Measurements from ENCODE around the gene BRMS1L. TPM values are rescaled to one million over a fixed set of nuclear protein-coding genes. Genes with fewer than 3 reads are reported as not detected.

The BRMS1L gene
- total and polyA plus RNA-seq, 2 of the 4 experiments (the other 2 are of a cell fraction): 1.8 to 6.2 TPM

DNA sequence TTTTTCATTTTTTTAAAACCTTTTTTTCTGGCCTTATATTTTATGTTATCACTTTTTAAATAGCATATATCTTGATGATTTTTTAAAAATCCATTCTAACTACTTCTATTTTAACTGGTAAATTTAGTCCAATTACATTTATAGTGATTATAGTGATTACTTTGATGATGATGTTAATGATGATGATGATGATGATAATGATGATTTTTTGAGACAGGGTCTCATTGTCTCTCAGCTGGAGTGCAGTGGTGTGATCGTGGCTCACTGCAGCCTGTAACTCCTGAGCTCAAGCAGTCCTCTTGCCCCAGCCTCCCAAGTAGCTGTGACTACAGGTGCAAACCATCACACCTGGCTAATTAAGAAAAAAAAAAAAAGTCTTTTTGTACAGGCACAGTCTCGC is 27.1 kb downstream of the BRMS1L start:
- Histone ChIP-seq H3K27me3 (ENCODE audit: control insufficient read depth, insufficient read depth, low read length) (no peaks in the 10 kb centered on the region), H3K4me3 (ENCODE audit: insufficient read depth, low read depth, low read length) (no peak overlapping the region), H3K9ac (ENCODE audit: low read depth, low read length) (no peak overlapping the region), H3K9me3 (ENCODE audit: control insufficient read depth, insufficient read depth, low read length) (0 out of 2 replicates have a peak, but pooled peaks cover 3% of the 10 kb centered on the region), H3K9me1 (ENCODE audit: insufficient read depth, low read length) (no peaks in the 10 kb centered on the region; the same call in 1 of the 2 replicates), H2BK15ac (ENCODE audit: low read depth, low read length) (no peak overlapping the region), H3K4ac (ENCODE audit: low read depth, low read length) (no peak overlapping the region), H2AK9ac (replicated peaks; ENCODE audit: low read depth, low read length, poor library complexity) (no peak overlapping the region), H4K5ac (ENCODE audit: low read depth, low read length) (no peak overlapping the region), H3K79me1 (ENCODE audit: low read depth in 1 of 2, low read length in 2 of 2) (peaks cover 0 to 3% of the 10 kb centered on the region in 2 experiments; a peak in 2 of 4 replicates), H3K4me1 (ENCODE audit: control insufficient read depth, insufficient read depth, low read length) (peaks cover 2% of the 10 kb centered on the region; the same call in 1 of the 2 replicates), H3K4me2 (ENCODE audit: low read depth, low read length) (no peak overlapping the region), H4K20me1 (ENCODE audit: insufficient read depth, low read length) (no peaks in the 10 kb centered on the region), H2BK120ac (ENCODE audit: low read depth, low read length) (no peak overlapping the region), H3K23ac (ENCODE audit: low read depth, low read length) (no peak overlapping the region), H3K27ac (ENCODE audit: insufficient read depth, low read length) (no peak overlapping the region), H3K36me3 (ENCODE audit: control insufficient read depth, insufficient read depth, low read length) (peaks cover 3% of the 10 kb centered on the region; the same call in 1 of the 2 replicates), H4K8ac (ENCODE audit: low read depth in 2 of 2, low read length in 2 of 2) (no peak overlapping the region), H3K14ac (replicated peaks; ENCODE audit: low read depth, low read length) (no peak overlapping the region), H3K18ac (ENCODE audit: low read depth, low read length) (no peak overlapping the region), H2BK20ac (ENCODE audit: low read depth, low read length) (no peak overlapping the region), H3K56ac (ENCODE audit: extremely low read depth, insufficient read depth, low read length) (no peak overlapping the region), H4K91ac (ENCODE audit: insufficient read depth, low read depth, low read length) (no peak overlapping the region), H2AK5ac (ENCODE audit: low read depth, low read length) (no peak overlapping the region), H2BK5ac (ENCODE audit: low read depth, low read length, poor library complexity, severe bottlenecking) (no peak overlapping the region), H2AFZ (replicated peaks; ENCODE audit: low read length, poor library complexity) (no peak overlapping the region)
- ATAC-seq (ENCODE audit: low read depth): no peak
- no TSS peak for BruUV-seq (replicated peaks)
- intact Hi-C loops (cut with micrococcal nuclease): no loop called here
- TF ChIP-seq FOS (IDR thresholded peaks at IDR 0.05; ENCODE audit: low read depth, low read length): no peak
- TF ChIP-seq, protein P1, sequence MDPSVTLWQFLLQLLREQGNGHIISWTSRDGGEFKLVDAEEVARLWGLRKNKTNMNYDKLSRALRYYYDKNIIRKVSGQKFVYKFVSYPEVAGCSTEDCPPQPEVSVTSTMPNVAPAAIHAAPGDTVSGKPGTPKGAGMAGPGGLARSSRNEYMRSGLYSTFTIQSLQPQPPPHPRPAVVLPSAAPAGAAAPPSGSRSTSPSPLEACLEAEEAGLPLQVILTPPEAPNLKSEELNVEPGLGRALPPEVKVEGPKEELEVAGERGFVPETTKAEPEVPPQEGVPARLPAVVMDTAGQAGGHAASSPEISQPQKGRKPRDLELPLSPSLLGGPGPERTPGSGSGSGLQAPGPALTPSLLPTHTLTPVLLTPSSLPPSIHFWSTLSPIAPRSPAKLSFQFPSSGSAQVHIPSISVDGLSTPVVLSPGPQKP (IDR thresholded peaks at IDR 0.05; ENCODE audit: borderline replicate concordance, low read depth, low read length): no peak
- no peak for TF ChIP-seq CHD1 (IDR thresholded peaks at IDR 0.05; ENCODE audit: low read depth, low read length)
- no peak for TF ChIP-seq NFE2L2 (IDR thresholded peaks at IDR 0.05; ENCODE audit: low read depth, low read length)
- TF ChIP-seq, protein P2, sequence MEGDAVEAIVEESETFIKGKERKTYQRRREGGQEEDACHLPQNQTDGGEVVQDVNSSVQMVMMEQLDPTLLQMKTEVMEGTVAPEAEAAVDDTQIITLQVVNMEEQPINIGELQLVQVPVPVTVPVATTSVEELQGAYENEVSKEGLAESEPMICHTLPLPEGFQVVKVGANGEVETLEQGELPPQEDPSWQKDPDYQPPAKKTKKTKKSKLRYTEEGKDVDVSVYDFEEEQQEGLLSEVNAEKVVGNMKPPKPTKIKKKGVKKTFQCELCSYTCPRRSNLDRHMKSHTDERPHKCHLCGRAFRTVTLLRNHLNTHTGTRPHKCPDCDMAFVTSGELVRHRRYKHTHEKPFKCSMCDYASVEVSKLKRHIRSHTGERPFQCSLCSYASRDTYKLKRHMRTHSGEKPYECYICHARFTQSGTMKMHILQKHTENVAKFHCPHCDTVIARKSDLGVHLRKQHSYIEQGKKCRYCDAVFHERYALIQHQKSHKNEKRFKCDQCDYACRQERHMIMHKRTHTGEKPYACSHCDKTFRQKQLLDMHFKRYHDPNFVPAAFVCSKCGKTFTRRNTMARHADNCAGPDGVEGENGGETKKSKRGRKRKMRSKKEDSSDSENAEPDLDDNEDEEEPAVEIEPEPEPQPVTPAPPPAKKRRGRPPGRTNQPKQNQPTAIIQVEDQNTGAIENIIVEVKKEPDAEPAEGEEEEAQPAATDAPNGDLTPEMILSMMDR (conservative IDR thresholded peaks at IDR 0.05; ENCODE audit: low read depth, low read length): no peak
- TF ChIP-seq CEBPB (IDR thresholded peaks at IDR 0.05; ENCODE audit: low read depth, low read length): no peak
- no peak for TF ChIP-seq POLR2A (IDR thresholded peaks at IDR 0.05; ENCODE audit: low read depth, low read length)
- TF ChIP-seq MAZ (IDR thresholded peaks at IDR 0.05; ENCODE audit: borderline replicate concordance, low read depth, low read length): no peak
- TF ChIP-seq, protein P3, sequence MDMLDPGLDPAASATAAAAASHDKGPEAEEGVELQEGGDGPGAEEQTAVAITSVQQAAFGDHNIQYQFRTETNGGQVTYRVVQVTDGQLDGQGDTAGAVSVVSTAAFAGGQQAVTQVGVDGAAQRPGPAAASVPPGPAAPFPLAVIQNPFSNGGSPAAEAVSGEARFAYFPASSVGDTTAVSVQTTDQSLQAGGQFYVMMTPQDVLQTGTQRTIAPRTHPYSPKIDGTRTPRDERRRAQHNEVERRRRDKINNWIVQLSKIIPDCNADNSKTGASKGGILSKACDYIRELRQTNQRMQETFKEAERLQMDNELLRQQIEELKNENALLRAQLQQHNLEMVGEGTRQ (IDR thresholded peaks at IDR 0.05; ENCODE audit: low read depth, low read length): no peak
- TF ChIP-seq MAFK (IDR thresholded peaks at IDR 0.05; ENCODE audit: low read depth, low read length): no peak
- TF ChIP-seq BHLHE40 (IDR thresholded peaks at IDR 0.05; ENCODE audit: low read depth, low read length): no peak
- TF ChIP-seq MXI1 (IDR thresholded peaks at IDR 0.05; ENCODE audit: borderline replicate concordance, low read depth, low read length): no peak
- TF ChIP-seq SMC3 (IDR thresholded peaks at IDR 0.05; ENCODE audit: low read depth, low read length): no peak
- no peak for TF ChIP-seq RAD21 (IDR thresholded peaks at IDR 0.05; ENCODE audit: low read length)
- no peak for TF ChIP-seq RCOR1 (IDR thresholded peaks at IDR 0.05; ENCODE audit: insufficient replicate concordance, low read length)
- TF ChIP-seq RFX5 (IDR thresholded peaks at IDR 0.05; ENCODE audit: low read depth, low read length): no peak
- DNase-seq: no peak
- POLR2A ChIA-PET (ENCODE audit: unreplicated experiment): no interaction called here
- WGBS, 2 experiments (ENCODE audit: extremely low coverage in 2 of 2, insufficient read length in 1 of 2): no CpG with 5 or more reads among the region's 2 CpGs
- dilution Hi-C loops (cut with HindIII; ENCODE audit: low sequenced_read_pairs, unreplicated experiment): no loop called here
- CTCF ChIA-PET: no interaction called here
- in situ Hi-C loops (cut with MboI; ENCODE audit: low sequenced_read_pairs): no loop called here

All from IMR-90 (cell line).